Mucosa of rectum (tissue), 2 donors: ENCODE measurements around the gene S100Z.

Experiments used
- H3K27ac ChIP-seq, 2 donors: one replicate each; pipeline ENCODE4 v1.7.0; 2013; ENCODE audit warnings: inconsistent platforms in 2 of 2, low read depth in 2 of 2, low read length in 2 of 2
- H3K27me3 ChIP-seq, 2 donors: one replicate each; pipeline ENCODE4 v1.7.0; 2013; ENCODE audit warnings: low read length in 2 of 2; ENCODE audit not compliant: control insufficient read depth in 2 of 2, insufficient read depth in 2 of 2
- H3K36me3 ChIP-seq, 2 donors: one replicate each; pipeline ENCODE4 v1.7.0; 2013; ENCODE audit warnings: low read length in 2 of 2; ENCODE audit not compliant: control insufficient read depth in 2 of 2, insufficient read depth in 2 of 2
- H3K4me1 ChIP-seq, 2 donors: one replicate each; pipeline ENCODE4 v1.7.0; 2013; ENCODE audit warnings: low read length in 2 of 2, mild to moderate bottlenecking in 1 of 2; ENCODE audit not compliant: control insufficient read depth in 2 of 2, insufficient read depth in 2 of 2
- H3K4me3 ChIP-seq, 2 donors: one replicate each; pipeline ENCODE4 v1.7.0; 2013; ENCODE audit warnings: low read length in 2 of 2
- H3K9ac ChIP-seq, 2 donors: one replicate each; pipeline ENCODE4 v1.7.0; 2013; ENCODE audit warnings: low read length in 2 of 2, low read depth in 1 of 2, mild to moderate bottlenecking in 1 of 2
- H3K9me3 ChIP-seq, 2 donors: one replicate each; pipeline ENCODE4 v1.7.0; 2013; ENCODE audit warnings: low read length in 2 of 2; ENCODE audit not compliant: control insufficient read depth in 2 of 2
- donor health status: healthy.
- donor health status: Normal muscosa, but diverticular disease.

S100Z gene

GRCh38 chr5:76960004-76960625 is 110.3 kb downstream of the S100Z start:
- no peaks in the 10 kb centered on the region for H3K9me3 ChIP-seq
- peak overlapping the region in 1 of 2 donors; percentile 28 for H3K27ac ChIP-seq
- H3K36me3 ChIP-seq = no peaks in the 10 kb centered on the region

GRCh38 chr5:76964060-76964459 is 114.2 kb downstream of the S100Z start:
- Histone ChIP-seq H3K36me3 (no peaks in the 10 kb centered on the region), H3K4me1 (no peaks in the 10 kb centered on the region), H3K9ac (no peak overlapping the region), H3K4me3 (no peak overlapping the region), H3K27me3 (peaks cover 2% of the 10 kb centered on the region in 2 donors), H3K9me3 (no peaks in the 10 kb centered on the region), H3K27ac (no peak overlapping the region)

More at GRCh38 chr5:76960004-76960625, 110.3 kb downstream of the S100Z start:
- Histone ChIP-seq H3K4me3 (no peak overlapping the region), H3K9ac (no peak overlapping the region), H3K4me1 (no peaks in the 10 kb centered on the region), H3K27me3 (peaks cover 2% of the 10 kb centered on the region in 2 donors)
